NK-92 treated with Interleukin-12 subunit alpha and Interleukin-12 subunit beta, amount 100 ng/mL, for 24 hours (cell line): ENCODE data around the gene DAP3.
"Not testable (repeated sequence)": the region's sequence is repeated elsewhere in the genome, so short reads cannot be mapped to it uniquely, and the experiment has no call there.

Experiments used
- DNase-seq: peaks from one replicate; lab custom pipeline; 2025; lab: John Stamatoyannopoulos, UW

DAP3 gene

GRCh38 chr1:155687705-155688323 is 1.1 kb upstream of the DAP3 start:
- DNase-seq, result peak; percentile 36

- peak; percentile 91 for DNase-seq
These were observed 389 bp upstream of the DAP3 start, which contains the start of gene YY1AP1 for GRCh38 chr1:155688324-155689080. YY1AP1 (minus strand) TSS chr1:155688774; CDS start chr1:155680436, 8,338 bp downstream.

- no peak for DNase-seq
These were observed 3.2 kb downstream of the DAP3 start for GRCh38 chr1:155691992-155692528.

GRCh38 chr1:155694167-155694566 is 5.3 kb downstream of the DAP3 start:
- DNase-seq, result no peak

GRCh38 chr1:155695072-155695471 is 6.2 kb downstream of the DAP3 start:
- DNase-seq, result no peak

- no peak for DNase-seq
These were observed 6.7 kb downstream of the DAP3 start for GRCh38 chr1:155695608-155696007.

- DNase-seq, result no peak
These were observed 7.6 kb downstream of the DAP3 start for GRCh38 chr1:155696524-155696923.

- DNase-seq, result no peak
These were observed 8.2 kb downstream of the DAP3 start for GRCh38 chr1:155697046-155697445.

- DNase-seq, result not testable (repeated sequence)
These were observed 8.7 kb downstream of the DAP3 start for GRCh38 chr1:155697616-155698015.

GRCh38 chr1:155698382-155699038 is 9.6 kb downstream of the DAP3 start:
- DNase-seq, result no peak

GRCh38 chr1:155699062-155699461 is 10.2 kb downstream of the DAP3 start:
- not testable (repeated sequence) for DNase-seq

- not testable (repeated sequence) for DNase-seq
These were observed 12.8 kb downstream of the DAP3 start for GRCh38 chr1:155701675-155702074.

GRCh38 chr1:155703216-155703615 is 14.3 kb downstream of the DAP3 start:
- no peak for DNase-seq

GRCh38 chr1:155704414-155704813 is 15.5 kb downstream of the DAP3 start:
- DNase-seq, result not testable (repeated sequence)

- no peak for DNase-seq
These were observed 17.2 kb downstream of the DAP3 start for GRCh38 chr1:155706139-155706538.

GRCh38 chr1:155709391-155709790 is 20.5 kb downstream of the DAP3 start:
- DNase-seq, result no peak

GRCh38 chr1:155711457-155711856 is 22.6 kb downstream of the DAP3 start:
- DNase-seq, result not testable (repeated sequence)

- DNase-seq, result not testable (repeated sequence)
These were observed 23.7 kb downstream of the DAP3 start for GRCh38 chr1:155712636-155713035.

- DNase-seq, result no peak
These were observed 24.2 kb downstream of the DAP3 start for GRCh38 chr1:155713075-155713474.

- DNase-seq, result not testable (repeated sequence)
These were observed 26.2 kb downstream of the DAP3 start for GRCh38 chr1:155715056-155715455.

GRCh38 chr1:155715777-155716176 is 26.9 kb downstream of the DAP3 start:
- DNase-seq, result no peak

GRCh38 chr1:155717041-155717440 is 28.1 kb downstream of the DAP3 start:
- no peak for DNase-seq
